OCI-M1 (cell line): ENCODE measurements around the gene SPOPL.
"Not testable (repeated sequence)": the region's sequence is repeated elsewhere in the genome, so short reads cannot be mapped to it uniquely, and the experiment has no call there.

ENCODE experiments used
- DNase-seq: peaks from one replicate; lab custom pipeline; 2025; lab: John Stamatoyannopoulos, UW

SPOPL gene

DNA sequence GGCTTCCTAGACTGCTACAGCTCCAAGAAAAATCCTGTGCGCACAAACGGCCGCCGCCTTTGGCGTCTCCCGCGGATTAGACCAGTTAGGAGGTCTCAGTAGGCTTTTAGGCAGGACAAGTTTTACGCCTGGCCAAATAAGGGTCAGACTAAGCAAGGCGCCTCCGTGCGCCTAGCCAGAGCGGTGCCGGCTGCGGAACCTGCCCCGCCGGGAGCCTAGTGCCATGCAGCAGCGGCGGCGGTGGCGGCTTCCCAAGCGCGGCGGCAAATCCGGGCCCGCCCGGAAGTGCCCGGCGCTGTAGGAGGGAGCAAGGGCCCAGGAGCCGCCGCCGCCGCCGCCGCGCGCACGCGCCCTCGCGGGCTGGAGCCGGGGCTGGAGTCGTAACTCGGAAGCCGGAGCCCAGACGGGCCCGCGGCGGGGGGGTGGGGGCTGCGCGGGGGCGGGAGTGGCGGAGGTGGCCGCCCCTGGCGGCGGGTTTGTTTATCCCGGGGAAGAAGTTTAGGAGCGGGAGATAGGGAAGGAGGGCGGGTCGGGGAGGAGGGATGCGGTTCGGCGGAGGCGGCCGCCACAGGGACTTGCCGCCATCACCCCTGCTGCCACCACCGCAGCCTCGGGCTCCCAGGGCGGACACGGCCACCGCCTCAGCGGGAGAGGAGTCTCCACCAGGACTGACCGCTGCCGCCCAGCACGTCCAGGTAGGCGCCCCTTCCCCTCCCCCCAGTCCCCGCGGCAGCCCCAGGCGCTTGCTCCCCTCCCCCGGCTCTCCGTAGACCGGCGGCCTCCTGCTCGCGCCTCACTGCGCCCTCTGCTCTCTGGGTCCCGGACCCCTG is at the start of gene SPOPL:
TSS of gene SPOPL (plus strand) at position 346 of the 830 bp plus-strand sequence. CDS start 48,447 bp downstream, outside the sequence.
- DNase-seq = peak; percentile 91

DNA sequence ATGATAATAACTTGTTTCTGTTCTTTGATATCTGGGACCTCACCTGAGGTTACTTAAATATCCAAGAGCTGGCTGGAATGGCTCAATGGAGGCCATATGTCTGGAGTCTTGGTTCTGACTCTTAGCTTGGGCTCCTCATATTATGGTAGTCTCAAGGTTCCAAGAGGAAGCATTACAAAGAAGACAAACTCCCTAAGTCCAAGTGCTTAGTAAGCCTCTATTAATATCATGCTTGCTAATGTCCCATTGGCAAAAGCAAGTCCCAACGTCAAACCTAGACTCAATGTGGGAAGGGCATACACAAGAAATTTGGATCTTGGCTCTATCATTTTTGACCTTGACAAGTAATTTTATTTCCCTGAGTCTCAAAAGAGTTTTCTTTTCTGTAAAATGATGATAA is 49.2 kb upstream of the SPOPL start:
- no peak for DNase-seq

DNA sequence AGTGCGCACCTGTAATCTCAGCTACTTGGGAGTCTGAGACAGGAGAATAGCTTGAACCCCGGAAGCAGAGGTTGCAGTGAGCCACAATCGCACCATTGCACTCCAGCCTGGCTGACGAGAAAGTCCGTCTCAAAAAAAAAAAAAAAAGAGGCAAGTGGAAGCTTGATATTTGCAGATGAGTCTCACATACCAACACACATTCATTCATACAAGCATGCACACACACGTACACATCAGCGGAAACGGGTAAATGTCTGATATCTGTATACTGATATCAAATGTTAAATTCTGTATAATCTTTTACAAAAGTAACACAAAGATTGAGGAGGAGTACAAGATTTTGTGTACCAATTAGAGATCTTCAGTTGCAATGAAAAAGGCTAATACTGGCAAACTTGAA is 47.8 kb upstream of the SPOPL start:
- DNase-seq = no peak

- peak; percentile 22 for DNase-seq
Measured at GRCh38 chr2:138454761-138455160, 46.8 kb upstream of the SPOPL start.

GRCh38 chr2:138455275-138455674 is 46.3 kb upstream of the SPOPL start:
- DNase-seq = no peak

DNA sequence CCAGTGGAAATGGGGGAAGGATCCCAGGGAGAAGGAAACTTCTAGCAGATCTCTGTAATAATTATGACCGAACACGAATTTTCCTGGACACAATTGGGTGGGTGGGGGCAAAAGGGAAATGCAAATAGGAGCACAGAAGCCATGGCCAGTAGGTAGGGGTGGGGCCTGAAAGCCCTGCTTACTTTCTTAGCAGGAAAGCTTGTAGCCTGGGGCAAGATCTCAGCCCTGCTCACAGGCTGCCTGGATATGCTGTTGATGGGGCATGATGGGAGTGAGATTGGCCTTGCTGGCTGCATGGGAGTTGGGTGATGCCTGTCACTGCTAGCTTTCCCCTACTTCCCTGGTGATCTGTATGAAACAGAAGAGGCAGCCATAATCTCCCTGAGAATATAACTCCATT is 45.9 kb upstream of the SPOPL start:
- DNase-seq = no peak

GRCh38 chr2:138462689-138463088 is 38.9 kb upstream of the SPOPL start:
- DNase-seq = not testable (repeated sequence)

DNA sequence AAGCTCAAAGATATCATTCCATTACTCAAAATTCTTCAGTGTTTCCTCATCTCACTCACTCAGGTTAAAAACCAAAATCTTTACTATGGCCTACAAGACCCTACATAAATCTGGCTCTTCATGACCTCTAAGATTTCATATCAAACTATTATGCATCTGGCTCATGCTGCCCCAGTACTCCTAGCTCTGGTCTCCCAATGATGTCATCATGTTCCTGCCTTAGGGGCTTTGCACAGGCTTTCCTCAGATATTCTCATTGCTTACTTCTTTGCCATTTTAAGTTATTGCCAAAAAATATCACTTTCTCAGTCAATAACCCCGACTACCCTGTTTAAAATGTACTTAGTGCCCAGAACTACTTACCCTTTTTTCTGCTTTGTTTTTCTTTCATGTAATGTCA is 33.0 kb upstream of the SPOPL start:
- DNase-seq = no peak

DNA sequence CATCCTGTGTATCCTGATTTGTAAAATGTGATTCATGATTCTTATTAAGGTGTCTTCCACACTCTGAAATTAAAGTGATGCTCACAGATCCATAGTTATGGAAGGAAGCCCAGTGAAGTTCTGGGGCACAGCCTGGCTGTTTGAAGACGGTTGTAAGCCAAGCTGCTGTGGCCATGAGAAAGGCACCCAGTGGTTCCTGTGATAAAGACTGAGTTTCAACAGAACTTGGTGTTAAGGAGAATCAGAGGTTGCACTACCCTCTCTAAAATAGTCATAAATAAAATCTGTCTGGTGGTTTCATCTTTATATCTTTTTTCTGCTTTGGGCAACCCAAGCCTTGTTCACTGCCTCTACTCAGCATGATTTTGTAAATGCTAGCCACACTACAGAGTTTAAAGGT is 32.2 kb upstream of the SPOPL start:
- peak; percentile 44 for DNase-seq

DNA sequence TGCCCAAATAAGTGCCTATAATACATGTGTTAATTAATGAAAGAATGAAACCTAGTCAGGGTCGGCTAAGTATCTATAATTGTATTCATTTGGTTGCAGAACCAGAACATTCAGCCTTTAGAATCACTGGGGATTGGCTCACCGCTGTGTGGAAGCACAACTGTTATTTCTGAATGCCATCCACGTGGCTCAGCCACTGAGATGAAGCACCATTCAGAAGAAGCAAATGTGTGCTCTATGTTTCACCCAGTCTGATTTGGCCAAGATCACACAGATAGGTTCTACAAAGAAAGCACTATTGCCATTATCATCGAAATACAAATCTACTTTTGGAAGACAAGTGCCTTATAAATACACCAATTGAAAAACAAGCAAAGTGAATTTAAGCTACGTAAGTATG is 30.6 kb upstream of the SPOPL start:
- DNase-seq = no peak

DNA sequence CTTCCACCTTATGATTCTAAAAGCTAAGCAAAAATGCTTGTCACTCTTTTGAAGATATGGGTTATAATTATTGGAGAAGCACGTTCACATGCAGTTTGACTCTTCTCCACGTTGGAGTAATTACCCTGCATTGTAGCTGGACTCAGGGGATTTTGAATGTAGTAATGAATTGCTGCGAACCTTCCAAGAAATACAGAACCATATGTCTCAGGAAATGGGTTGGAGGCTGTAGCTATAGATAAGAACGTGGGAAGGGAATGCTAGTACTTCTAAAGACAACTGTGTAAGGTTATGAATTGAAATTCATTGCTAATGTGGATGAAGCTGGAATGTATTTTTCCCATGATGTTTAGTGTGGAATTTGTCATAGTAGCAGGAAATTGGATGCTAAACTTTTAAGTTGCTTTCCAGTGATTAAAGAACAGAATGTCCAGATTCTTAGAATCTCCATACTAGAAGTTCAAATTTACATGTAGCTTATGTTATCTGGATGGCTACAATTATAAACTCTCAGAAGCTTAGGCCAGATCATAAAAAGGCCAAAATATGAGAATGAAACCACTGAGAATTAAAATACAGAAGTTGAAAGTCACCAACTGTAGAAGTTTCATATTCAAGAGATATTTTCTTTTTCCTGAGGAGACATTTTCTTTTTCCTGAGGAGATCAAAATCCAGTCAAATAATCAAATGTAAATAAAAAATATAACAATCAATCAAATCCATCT is 27.3 kb upstream of the SPOPL start:
- peak; percentile 70 for DNase-seq

GRCh38 chr2:138475277-138475776 is 26.2 kb upstream of the SPOPL start:
- peak; percentile 54 for DNase-seq

DNA sequence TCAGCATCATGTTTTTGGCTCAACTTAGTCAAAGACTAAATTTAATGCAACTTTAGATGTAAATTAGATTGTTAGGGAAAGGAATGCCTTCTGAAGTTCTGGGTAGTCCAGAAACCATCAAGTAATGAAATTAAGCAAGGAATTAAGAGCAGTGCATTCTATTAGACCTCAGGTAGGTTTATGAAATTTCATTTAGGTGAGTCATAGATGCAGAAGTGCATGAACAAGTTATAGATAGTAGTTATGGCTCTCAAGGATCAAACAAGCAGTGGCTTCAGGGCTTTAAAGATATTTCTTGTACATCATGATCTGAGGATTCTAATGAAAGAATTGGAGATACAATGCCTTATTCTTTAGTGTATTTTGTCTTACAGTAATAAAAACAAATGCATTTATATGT is 25.4 kb upstream of the SPOPL start:
- no peak for DNase-seq

GRCh38 chr2:138476940-138477339 is 24.6 kb upstream of the SPOPL start:
- no peak for DNase-seq

DNA sequence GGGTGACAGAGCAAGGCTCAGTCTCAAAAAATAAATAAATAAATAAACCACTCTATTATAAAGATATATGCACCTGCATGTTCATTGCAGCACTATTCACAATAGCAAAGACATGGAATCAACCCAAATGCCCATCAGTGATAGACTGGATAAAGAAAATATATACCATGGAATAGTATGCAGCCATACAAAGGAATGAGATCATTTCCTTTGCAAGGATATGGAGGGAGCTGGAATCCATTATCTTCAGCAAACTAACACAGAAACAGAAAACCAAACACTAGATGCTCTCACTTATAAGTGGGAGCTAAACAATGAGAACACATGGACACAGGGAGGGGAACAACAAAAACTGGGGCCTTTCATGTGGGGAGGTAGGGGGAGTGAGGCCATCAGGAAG is 18.8 kb upstream of the SPOPL start:
- DNase-seq = not testable (repeated sequence)

DNA sequence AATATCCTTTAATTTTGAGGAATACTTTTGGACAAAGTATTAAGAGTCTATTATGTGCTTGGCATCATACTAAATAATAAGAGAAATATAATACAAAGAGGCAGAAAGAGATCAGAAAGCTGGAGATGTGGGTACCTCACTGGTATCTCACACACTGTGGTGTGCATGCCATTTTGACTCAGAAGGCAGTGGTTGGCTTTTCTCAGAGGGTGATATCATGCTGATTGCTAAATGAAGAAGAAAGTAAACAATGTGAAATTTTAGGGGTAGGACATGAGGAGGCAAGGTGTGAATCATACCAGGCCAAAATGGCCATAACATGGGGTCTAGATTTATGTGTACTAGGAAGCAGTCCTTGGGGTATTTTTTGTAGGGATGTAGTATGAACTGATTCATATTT is 16.6 kb upstream of the SPOPL start:
- DNase-seq = no peak

DNA sequence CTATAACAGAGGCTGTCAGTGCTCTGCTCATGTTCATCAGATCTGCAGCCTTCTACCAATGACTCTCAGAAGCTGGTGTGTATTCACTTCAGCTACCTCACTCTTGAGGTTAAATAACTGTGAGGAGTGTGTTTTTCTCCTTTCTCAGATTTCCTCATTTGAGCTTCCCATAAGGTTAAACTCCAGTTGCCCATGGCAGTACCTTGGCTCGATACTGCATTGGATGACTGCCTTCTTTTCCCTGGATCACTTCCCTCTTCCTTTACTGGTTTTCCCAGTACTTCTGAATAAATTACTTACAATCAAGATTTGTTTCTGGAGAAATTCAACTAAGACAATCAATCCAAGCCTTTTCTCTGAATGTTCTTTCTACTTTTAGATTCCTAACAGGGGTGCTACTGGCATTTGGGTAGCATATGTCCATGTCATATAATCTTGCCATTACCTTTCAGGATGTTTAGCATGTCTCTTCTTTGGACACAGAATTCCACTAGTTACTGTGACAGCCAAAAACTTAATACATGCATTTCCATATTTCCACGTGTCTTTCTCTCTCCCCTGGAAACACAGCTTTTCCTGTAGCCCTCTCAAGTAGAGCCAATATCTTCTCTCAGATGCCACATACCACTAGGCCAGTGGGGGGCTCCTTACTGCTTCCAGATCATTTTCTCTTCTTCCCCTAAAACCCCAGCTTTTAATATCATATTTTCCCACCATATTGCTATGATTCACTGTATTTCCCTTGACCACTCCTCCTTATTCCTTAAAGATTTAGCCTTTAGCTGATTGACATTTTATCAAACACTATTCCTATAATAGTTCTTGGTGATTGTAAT is 15.0 kb upstream of the SPOPL start:
- DNase-seq = peak; percentile 17

DNA sequence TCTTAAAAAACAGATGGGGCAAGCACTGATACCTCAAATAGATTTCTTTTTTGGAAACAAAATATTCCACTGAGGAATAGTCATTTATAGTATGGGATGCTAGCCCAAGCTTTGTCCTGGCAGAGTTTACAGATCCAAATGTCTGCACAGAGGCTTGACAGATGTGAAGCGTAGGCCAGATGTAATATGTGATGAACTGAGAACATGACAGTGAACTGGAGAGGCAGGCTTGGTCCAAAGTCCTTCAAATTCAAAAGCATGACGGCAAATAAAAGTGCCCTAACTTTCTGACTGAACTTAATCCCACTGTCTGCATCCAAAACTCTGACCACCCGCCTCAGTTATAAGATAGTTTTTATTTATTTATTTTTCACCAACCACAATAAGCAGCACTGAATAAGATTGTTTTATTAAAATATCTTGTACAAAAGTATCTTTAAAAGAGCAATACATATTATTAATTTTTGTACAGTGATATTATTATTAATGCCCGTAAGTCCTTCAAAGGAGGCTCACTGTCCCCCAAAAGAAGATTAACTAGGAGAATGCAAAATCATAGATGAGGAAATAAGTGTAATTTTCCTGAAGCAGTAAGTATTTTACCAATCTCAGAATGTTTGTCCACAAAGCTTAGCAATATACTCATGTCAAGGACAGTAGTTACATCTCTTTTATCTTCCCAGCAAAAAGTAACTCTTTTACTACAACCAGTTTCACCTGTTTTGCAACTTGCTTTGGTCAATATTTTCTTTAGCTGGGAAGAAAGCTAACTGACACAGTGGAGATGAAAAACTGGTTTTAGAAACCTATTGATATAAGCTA is 10.7 kb upstream of the SPOPL start:
- no peak for DNase-seq

GRCh38 chr2:138491495-138491862 is 10.1 kb upstream of the SPOPL start:
- no peak for DNase-seq

DNA sequence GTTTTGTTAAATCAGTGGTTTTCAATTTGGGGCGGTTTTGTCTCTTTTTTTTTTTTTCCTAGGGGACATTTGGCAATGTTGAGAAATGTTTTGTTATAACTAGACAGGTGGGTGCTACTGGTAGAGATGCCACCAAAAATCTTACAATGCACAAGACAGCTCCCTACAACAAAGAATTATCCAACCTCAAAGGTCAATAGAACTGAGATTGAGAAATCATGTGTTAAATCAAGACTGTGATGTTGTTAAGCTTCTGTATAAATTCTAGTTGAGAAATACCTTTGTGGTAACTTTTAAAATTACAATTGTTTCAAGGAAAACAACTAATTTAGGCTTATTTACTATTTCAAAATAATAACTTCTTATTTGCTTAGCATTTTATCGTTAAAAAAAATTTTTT is 9.4 kb upstream of the SPOPL start:
- no peak for DNase-seq

- DNase-seq = peak; percentile 9
Measured at GRCh38 chr2:138493334-138493733, 8.2 kb upstream of the SPOPL start.
